Smooth muscle cell (in vitro differentiated cells): Measurements from ENCODE around the gene UBE2U. TPM values are rescaled to one million over a fixed set of nuclear protein-coding genes. Genes with fewer than 3 reads are reported as not detected.

Experiments used
- DNase-seq: peaks from one replicate; lab custom pipeline; 2025; ENCODE audit not compliant: unreplicated experiment; lab: John Stamatoyannopoulos, UW
- H2AFZ ChIP-seq: fragments of 200-600 bp; sonication (generic); 2 replicates; pipeline ENCODE4 v1.6.0; 2016; ENCODE audit warnings: antibody characterized with exemption, low read depth, mild to moderate bottlenecking
- H3F3A ChIP-seq: fragments of 200-600 bp; sonication (generic); 2 replicates; pipeline ENCODE4 v1.6.0; 2017; ENCODE audit warnings: antibody characterized with exemption, low read depth
- H3K27ac ChIP-seq: fragments of 200-600 bp; sonication (generic); 2 replicates; pipeline ENCODE4 v1.5.1; 2016; ENCODE audit warnings: low read depth, mild to moderate bottlenecking
- H3K27me3 ChIP-seq: fragments of 200-600 bp; sonication (generic); 2 replicates; pipeline ENCODE4 v1.6.1; 2016; ENCODE audit warnings: low read depth, mild to moderate bottlenecking
- H3K36me3 ChIP-seq: fragments of 200-600 bp; sonication (generic); 2 replicates; pipeline ENCODE4 v1.5.1; 2016; ENCODE audit warnings: low read depth
- H3K4me1 ChIP-seq: fragments of 200-600 bp; sonication (generic); 2 replicates; pipeline ENCODE4 v1.5.1; 2016; ENCODE audit warnings: low read depth
- H3K4me2 ChIP-seq: fragments of 200-600 bp; sonication (generic); 2 replicates; pipeline ENCODE4 v1.6.0; 2016; ENCODE audit warnings: mild to moderate bottlenecking
- H3K4me3 ChIP-seq: fragments of 200-600 bp; sonication (generic); 2 replicates; pipeline ENCODE4 v1.5.1; 2016; ENCODE audit warnings: mild to moderate bottlenecking
- H3K79me2 ChIP-seq: fragments of 200-600 bp; sonication (generic); 2 replicates; pipeline ENCODE4 v1.6.0; 2016; ENCODE audit warnings: low read depth, mild to moderate bottlenecking
- H3K9ac ChIP-seq: fragments of 200-600 bp; sonication (generic); 2 replicates; pipeline ENCODE4 v1.6.0; 2016; ENCODE audit warnings: low read depth
- H3K9me3 ChIP-seq: fragments of 200-600 bp; sonication (generic); replicated peaks from 2 replicates; pipeline ENCODE4 v1.5.1; 2016; ENCODE audit warnings: low read depth
- H4K20me1 ChIP-seq: fragments of 200-600 bp; sonication (generic); 2 replicates; pipeline ENCODE4 v1.6.0; 2016; ENCODE audit warnings: low read depth
- CTCF ChIP-seq: fragments of 200-600 bp; sonication (generic); IDR thresholded peaks from 2 replicates; pipeline ENCODE4 v1.5.1; 2017; ENCODE audit warnings: borderline replicate concordance, mild to moderate bottlenecking, antibody characterized with exemption; ENCODE audit not compliant: insufficient read depth, poor library complexity, severe bottlenecking
- WGBS: methylation state at CpG from one replicate; pipeline ENCODE4 v1.1.7; 2016; ENCODE audit warnings: low lambda C conversion rate; 5-methylcytosine and 5-hydroxymethylcytosine counted together
- polyA plus RNA-seq: library from polyadenylated mRNA; unstranded; fragments of >200 nt; fragmentation: Nextera tagmentation; extraction: Ambion mirVana; gene quantifications from 2 replicates; pipeline ENCODE4 v1.2.1, GENCODE V29; 2016
- total RNA-seq: library from RNA; depleted of rRNA; stranded (reverse); fragments of >200 nt; gene quantifications from 2 replicates; pipeline ENCODE4 v1.2.3, GENCODE V29; 2014

Gene UBE2U
- total and polyA plus RNA-seq, 2 experiments from 2014 or later, result not detected

DNA sequence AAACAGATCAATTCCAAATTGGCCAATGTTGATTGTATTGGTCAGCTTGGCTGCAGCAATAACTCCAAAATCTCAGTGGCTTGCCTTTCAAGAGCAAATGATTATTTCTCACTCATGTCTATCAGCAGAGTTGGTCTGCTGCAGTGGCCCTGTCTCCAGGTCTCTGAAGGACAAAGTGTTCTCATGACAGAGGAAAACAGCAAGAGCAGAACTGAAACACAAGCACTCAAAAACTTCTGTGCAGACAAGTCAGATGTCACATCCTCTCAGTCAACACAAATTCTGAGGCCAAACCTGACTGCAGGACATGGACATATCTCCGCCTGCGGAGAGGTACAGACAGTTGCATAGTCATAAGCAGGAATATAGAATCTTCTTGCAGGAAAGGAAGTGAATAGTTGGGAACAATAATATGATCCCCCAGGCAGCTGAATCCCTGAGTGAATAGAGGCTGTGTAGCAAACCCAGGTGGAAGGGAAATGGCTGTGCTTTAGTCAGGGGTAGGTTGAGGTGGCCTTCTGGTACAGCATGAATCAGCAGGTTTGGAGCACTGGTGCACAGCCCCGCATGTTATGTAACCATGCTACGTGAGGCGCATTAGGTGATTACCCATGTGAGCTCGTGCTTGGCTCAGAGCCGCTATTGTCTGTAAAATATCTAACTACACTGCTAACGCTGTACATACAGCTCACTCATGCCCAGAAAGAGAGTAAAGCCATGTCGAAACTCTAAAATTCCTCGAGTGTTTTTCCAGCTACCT lies 17.1 kb upstream of the UBE2U start:
- TF ChIP-seq CTCF, result no peak
- H3K4me2 ChIP-seq, result no peak overlapping the region
- no peaks in the 10 kb centered on the region for H3K79me2 ChIP-seq
- no peaks in the 10 kb centered on the region for H3K4me1 ChIP-seq
- no peak overlapping the region for H2AFZ ChIP-seq
- no peak overlapping the region for H3K27ac ChIP-seq
- no peak overlapping the region for H3K4me3 ChIP-seq
- H3K9ac ChIP-seq, result no peak overlapping the region
- no peak for DNase-seq
- H4K20me1 ChIP-seq, result no peaks in the 10 kb centered on the region
- no peaks in the 10 kb centered on the region for H3K9me3 ChIP-seq
- 96% methylated on average over 10 of the region's 10 CpGs for WGBS
- H3K27me3 ChIP-seq, result no peaks in the 10 kb centered on the region
- H3F3A ChIP-seq, result no peaks in the 10 kb centered on the region
- H3K36me3 ChIP-seq, result no peaks in the 10 kb centered on the region

GRCh38 chr1:64186898-64187280 lies 16.5 kb upstream of the UBE2U start:
- Histone ChIP-seq H3K79me2 (no peaks in the 10 kb centered on the region), H3K9me3 (no peaks in the 10 kb centered on the region), H3K4me2 (no peak overlapping the region), H3K4me3 (no peak overlapping the region), H2AFZ (no peak overlapping the region), H4K20me1 (no peaks in the 10 kb centered on the region), H3K27me3 (no peaks in the 10 kb centered on the region), H3F3A (no peaks in the 10 kb centered on the region), H3K36me3 (no peaks in the 10 kb centered on the region), H3K4me1 (no peaks in the 10 kb centered on the region), H3K9ac (no peak overlapping the region), H3K27ac (no peak overlapping the region)
- DNase-seq, result no peak
- no peak for TF ChIP-seq CTCF
- WGBS, result 78% methylated on average over 7 of the region's 7 CpGs

- no peaks in the 10 kb centered on the region for H3K79me2 ChIP-seq
- no peak overlapping the region for H3K4me3 ChIP-seq
- no peak overlapping the region for H2AFZ ChIP-seq
- no peaks in the 10 kb centered on the region for H3K9me3 ChIP-seq
- DNase-seq, result no peak
- no peak for TF ChIP-seq CTCF
- no peaks in the 10 kb centered on the region for H3F3A ChIP-seq
- H3K4me2 ChIP-seq, result no peak overlapping the region
- no peaks in the 10 kb centered on the region for H3K36me3 ChIP-seq
- no peak overlapping the region for H3K27ac ChIP-seq
- H3K4me1 ChIP-seq, result no peaks in the 10 kb centered on the region
- H3K27me3 ChIP-seq, result no peaks in the 10 kb centered on the region
- 94% methylated on average over 4 of the region's 4 CpGs for WGBS
- H4K20me1 ChIP-seq, result no peaks in the 10 kb centered on the region
- H3K9ac ChIP-seq, result no peak overlapping the region
Measured at GRCh38 chr1:64187646-64188045, 15.8 kb upstream of the UBE2U start.

DNA sequence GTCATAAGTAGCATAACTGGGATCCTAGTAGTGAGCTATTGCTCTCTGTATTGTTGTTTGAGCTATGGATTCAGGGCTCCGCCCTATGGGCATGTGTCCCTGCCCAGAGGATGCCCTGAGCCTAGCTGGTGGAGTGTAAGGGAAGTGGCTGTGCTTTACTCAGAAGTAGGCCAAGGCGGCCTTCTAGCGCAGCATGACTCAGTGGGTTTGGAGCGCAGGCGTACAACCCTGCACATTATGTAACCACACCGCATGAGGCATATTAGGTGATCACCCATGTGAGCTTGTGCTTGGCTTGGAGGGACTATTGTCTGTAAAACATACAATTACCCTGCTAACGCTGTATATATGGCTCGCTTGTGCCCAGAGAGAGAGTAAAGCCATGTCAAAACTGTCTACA lies 11.1 kb upstream of the UBE2U start:
- H2AFZ ChIP-seq, result no peak overlapping the region

More for the DNA sequence above, 11.1 kb upstream of the UBE2U start:
- DNase-seq, result no peak
- Histone ChIP-seq H3K4me1 (no peaks in the 10 kb centered on the region), H3K9me3 (no peaks in the 10 kb centered on the region), H3K27ac (no peak overlapping the region), H3F3A (no peaks in the 10 kb centered on the region), H3K4me2 (no peak overlapping the region), H4K20me1 (no peaks in the 10 kb centered on the region), H3K9ac (no peak overlapping the region), H3K79me2 (no peaks in the 10 kb centered on the region), H3K4me3 (no peak overlapping the region), H3K27me3 (no peaks in the 10 kb centered on the region), H3K36me3 (no peaks in the 10 kb centered on the region)
- no peak for TF ChIP-seq CTCF
- WGBS, result 97% methylated on average over 8 of the region's 8 CpGs
